Measurements from ENCODE around the gene CPS1. TPM values are rescaled to one million over a fixed set of nuclear protein-coding genes. Genes with fewer than 3 reads are reported as not detected.

The CPS1 gene
- total RNA-seq: 1 to 10 TPM; 2.6 to 8.1 (median 4.1) TPM
- polyA plus RNA-seq: under 1 TPM; 0.30 to 0.74 (median 0.38) TPM
- long read RNA-seq, donor 1: 0 reads
- long read RNA-seq, donor 2: 0 reads

DNA sequence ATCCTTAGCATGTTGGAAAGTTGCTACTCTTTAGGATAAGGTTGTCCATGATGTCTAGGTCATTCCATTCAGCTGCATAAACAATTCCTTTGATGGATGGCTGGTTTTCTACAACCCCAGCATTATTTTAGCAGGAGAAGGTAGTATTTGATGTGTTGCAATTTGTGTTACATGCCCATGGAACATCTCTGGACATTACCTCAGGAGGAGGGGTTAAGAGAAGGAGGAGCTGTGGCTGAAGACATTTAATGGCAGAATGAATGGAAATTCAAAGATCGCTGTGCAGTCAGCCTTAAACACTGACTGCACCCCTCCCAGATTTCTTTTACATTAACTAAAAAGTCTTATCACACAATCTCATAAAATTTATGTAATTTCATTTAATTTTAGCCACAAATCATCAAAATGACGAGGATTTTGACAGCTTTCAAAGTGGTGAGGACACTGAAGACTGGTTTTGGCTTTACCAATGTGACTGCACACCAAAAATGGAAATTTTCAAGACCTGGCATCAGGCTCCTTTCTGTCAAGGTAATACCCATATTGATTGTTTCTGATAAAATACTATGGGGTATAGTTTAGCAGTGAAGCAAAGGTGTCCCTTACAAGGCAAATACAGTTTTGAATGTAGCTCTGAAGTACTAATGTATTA, at the start of gene CPS1:
Gene CPS1, plus strand, starts transcription at position 271 of the 652 bp plus-strand sequence. Its CDS starts 135 bp downstream, at position 406.
- Histone ChIP-seq H3K27ac (no peak within 1 kb of the TSS), H3K4me3 (no peak within 1 kb of the TSS), H3K9me3 (no peaks in the 10 kb centered on the region), H3K4me1 (no peaks in the 10 kb centered on the region), H3K27me3 (replicated peaks in 1 of 7) (no peaks in the 10 kb centered on the region), H3K36me3 (no peaks in the 10 kb centered on the region)
- DNase-seq: no peak
- intact Hi-C loops (cut with DNase I; ENCODE audit: low total_unique reads): no loop called here
- no peak for TF ChIP-seq POLR2A (IDR thresholded peaks at IDR 0.05)
- TF ChIP-seq POLR2AphosphoS5 (IDR thresholded peaks at IDR 0.05): no peak
- TF ChIP-seq, protein P1, sequence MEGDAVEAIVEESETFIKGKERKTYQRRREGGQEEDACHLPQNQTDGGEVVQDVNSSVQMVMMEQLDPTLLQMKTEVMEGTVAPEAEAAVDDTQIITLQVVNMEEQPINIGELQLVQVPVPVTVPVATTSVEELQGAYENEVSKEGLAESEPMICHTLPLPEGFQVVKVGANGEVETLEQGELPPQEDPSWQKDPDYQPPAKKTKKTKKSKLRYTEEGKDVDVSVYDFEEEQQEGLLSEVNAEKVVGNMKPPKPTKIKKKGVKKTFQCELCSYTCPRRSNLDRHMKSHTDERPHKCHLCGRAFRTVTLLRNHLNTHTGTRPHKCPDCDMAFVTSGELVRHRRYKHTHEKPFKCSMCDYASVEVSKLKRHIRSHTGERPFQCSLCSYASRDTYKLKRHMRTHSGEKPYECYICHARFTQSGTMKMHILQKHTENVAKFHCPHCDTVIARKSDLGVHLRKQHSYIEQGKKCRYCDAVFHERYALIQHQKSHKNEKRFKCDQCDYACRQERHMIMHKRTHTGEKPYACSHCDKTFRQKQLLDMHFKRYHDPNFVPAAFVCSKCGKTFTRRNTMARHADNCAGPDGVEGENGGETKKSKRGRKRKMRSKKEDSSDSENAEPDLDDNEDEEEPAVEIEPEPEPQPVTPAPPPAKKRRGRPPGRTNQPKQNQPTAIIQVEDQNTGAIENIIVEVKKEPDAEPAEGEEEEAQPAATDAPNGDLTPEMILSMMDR (IDR thresholded peaks at IDR 0.05 in 8 of 11, conservative IDR thresholded peaks at IDR 0.05 in 3 of 11): no peak
- 71 to 84% (median 78%) methylated on average over 2 of the region's 2 CpGs for WGBS, 5 donors

DNA sequence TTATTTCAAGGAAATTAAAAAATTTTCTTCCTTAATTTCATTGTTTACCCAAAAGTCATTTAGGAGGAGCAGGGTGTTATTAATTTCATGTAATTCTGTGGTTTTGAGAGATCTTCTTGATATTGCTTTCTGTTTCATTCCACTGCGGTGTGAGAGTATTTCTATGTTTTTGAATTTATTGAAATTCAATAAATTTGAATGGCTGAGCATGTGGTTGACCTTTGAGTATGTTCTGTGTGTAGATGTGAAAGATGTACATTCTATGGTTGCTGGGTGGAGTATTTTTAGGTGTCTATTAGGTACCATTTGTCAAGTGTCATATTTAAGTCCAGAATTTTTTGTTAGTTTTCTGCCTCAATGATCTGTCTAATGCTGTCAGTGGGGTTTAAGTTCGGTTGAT, 40.5 kb upstream of the CPS1 start:
- WGBS, 5 donors: 41 to 89% (median 72%) methylated on average over 2 of the region's 2 CpGs
- no peaks in the 10 kb centered on the region for H3K4me1 ChIP-seq
- no peak overlapping the region for H3K27ac ChIP-seq
- TF ChIP-seq POLR2A (IDR thresholded peaks at IDR 0.05) (no peak), POLR2AphosphoS5 (IDR thresholded peaks at IDR 0.05) (no peak)
- TF ChIP-seq, protein P1 (IDR thresholded peaks at IDR 0.05 in 8 of 11, conservative IDR thresholded peaks at IDR 0.05 in 3 of 11): no peak
- H3K36me3 ChIP-seq: no peaks in the 10 kb centered on the region
- H3K4me3 ChIP-seq: no peak overlapping the region
- no peak for DNase-seq
- peaks cover 0 to 19% (median 0%) of the 10 kb centered on the region in 8 donors for H3K9me3 ChIP-seq
- no peaks in the 10 kb centered on the region for H3K27me3 ChIP-seq (replicated peaks in 1 of 7)
- intact Hi-C loops (cut with DNase I; ENCODE audit: low total_unique reads): no loop called here

DNA sequence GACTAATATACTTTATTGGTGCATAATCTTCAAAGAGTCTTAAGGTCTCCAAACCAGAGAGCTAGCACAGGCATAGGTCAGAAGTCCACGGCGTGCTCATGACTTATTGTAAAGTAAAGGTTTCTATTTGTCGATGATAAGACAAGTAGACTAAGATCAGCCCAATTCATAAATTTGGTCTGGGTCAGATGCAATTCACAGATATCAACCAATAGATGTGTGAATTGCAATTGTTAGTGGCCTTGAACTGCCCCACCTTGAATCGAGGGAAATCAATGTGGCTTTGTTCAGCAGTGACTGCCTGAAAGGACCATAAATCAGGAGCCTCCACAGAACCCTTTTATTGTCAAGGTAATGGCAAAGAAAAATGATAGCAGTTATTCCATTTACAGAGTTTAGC, 39.1 kb upstream of the CPS1 start:
- TF ChIP-seq, protein P1 (IDR thresholded peaks at IDR 0.05 in 8 of 11, conservative IDR thresholded peaks at IDR 0.05 in 3 of 11): no peak
- TF ChIP-seq POLR2A (IDR thresholded peaks at IDR 0.05): no peak
- no peak for TF ChIP-seq POLR2AphosphoS5 (IDR thresholded peaks at IDR 0.05)
- no peak for DNase-seq
- Histone ChIP-seq H3K36me3 (no peaks in the 10 kb centered on the region), H3K9me3 (peaks cover 0 to 15% (median 0%) of the 10 kb centered on the region in 8 donors), H3K4me1 (no peaks in the 10 kb centered on the region), H3K4me3 (no peak overlapping the region), H3K27me3 (replicated peaks in 1 of 7) (no peaks in the 10 kb centered on the region), H3K27ac (no peak overlapping the region)
- intact Hi-C loops (cut with DNase I; ENCODE audit: low total_unique reads): no loop called here
- 81 to 84% (median 82%) methylated on average over 4 of the region's 4 CpGs for WGBS, 5 donors

DNA sequence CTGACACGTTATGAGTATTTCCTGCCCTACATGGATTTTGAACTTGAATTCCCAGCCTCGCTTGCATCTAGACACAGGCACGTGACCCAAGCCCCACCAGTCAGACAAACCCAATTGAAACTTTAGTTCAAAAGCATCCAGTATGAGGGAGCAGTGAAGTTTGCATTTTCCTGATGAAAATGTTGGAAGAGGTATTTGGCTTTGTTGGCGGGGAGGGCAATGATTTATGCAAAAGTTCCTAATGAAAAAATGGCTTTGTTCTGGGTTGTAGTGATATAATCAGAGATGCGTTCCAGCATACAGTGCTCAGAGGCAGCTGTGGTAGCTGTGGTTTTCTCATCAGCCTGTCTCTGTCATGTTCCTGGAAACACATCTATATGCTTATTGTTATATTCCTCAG, 36.8 kb upstream of the CPS1 start:
- no peaks in the 10 kb centered on the region for H3K36me3 ChIP-seq

More for the DNA sequence above, 36.8 kb upstream of the CPS1 start:
- Histone ChIP-seq H3K4me3 (no peak overlapping the region), H3K27me3 (replicated peaks in 1 of 7) (no peaks in the 10 kb centered on the region), H3K27ac (no peak overlapping the region), H3K4me1 (no peaks in the 10 kb centered on the region), H3K9me3 (no peaks in the 10 kb centered on the region)
- no peak for TF ChIP-seq POLR2A (IDR thresholded peaks at IDR 0.05)
- TF ChIP-seq, protein P1 (IDR thresholded peaks at IDR 0.05 in 8 of 11, conservative IDR thresholded peaks at IDR 0.05 in 3 of 11): no peak
- TF ChIP-seq POLR2AphosphoS5 (IDR thresholded peaks at IDR 0.05): no peak
- WGBS, 5 donors: 72 to 86% (median 81%) methylated on average over 5 of the region's 5 CpGs
- no peak for DNase-seq
- intact Hi-C loops (cut with DNase I; ENCODE audit: low total_unique reads): no loop called here
